Fibroblast of the aortic adventitia (primary cell): ENCODE data around the gene SLC2A9. TPM values are rescaled to one million over a fixed set of nuclear protein-coding genes. Genes with fewer than 3 reads are reported as not detected.
"Not testable (repeated sequence)": the region's sequence is repeated elsewhere in the genome, so short reads cannot be mapped to it uniquely, and the experiment has no call there.

Source experiments
- DNase-seq: peaks from one replicate; pipeline ENCODE4 v3.0.0-alpha.2; 2010; ENCODE audit warnings: low read depth
- H3K4me3 ChIP-seq: 2 replicates; pipeline ENCODE4 v1.5.1; 2011; ENCODE audit warnings: low read depth, mild to moderate bottlenecking, control low read depth, low read length, moderate library complexity
- total RNA-seq: library from RNA; depleted of rRNA; stranded (reverse); fragments of >200 nt; gene quantifications from 2 replicates; pipeline ENCODE4 v1.2.3, GENCODE V29; 2012; ENCODE audit warnings: low replicate concordance
- TF ChIP-seq, protein P1 (sequence below): IDR thresholded peaks from 2 replicates; pipeline ENCODE4 v1.5.1; 2011; ENCODE audit warnings: mild to moderate bottlenecking, low read length, control low read depth, inconsistent platforms; ENCODE audit not compliant: insufficient read depth

Gene SLC2A9
- total RNA-seq, 1 donor, result 0.90 TPM

DNA sequence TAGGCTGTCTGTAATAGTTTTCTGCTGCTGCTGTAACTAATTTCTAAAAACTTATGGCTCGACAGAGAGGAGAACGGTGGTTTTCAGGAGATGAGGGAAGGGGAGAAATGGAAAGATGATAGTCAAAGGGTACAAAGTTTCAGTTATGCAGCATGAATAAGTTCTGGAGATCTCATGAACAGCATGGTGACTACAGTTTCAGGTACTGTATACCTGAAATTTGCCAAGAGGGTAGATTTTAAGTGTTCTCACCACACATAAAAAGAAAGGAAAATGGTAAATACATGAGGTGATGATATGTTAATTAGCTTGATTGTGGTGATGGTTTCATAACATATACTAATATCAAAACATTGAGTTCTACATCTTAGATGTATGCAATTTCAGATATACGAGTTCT lies 205.0 kb downstream of the SLC2A9 start:
- TF ChIP-seq, protein P1, sequence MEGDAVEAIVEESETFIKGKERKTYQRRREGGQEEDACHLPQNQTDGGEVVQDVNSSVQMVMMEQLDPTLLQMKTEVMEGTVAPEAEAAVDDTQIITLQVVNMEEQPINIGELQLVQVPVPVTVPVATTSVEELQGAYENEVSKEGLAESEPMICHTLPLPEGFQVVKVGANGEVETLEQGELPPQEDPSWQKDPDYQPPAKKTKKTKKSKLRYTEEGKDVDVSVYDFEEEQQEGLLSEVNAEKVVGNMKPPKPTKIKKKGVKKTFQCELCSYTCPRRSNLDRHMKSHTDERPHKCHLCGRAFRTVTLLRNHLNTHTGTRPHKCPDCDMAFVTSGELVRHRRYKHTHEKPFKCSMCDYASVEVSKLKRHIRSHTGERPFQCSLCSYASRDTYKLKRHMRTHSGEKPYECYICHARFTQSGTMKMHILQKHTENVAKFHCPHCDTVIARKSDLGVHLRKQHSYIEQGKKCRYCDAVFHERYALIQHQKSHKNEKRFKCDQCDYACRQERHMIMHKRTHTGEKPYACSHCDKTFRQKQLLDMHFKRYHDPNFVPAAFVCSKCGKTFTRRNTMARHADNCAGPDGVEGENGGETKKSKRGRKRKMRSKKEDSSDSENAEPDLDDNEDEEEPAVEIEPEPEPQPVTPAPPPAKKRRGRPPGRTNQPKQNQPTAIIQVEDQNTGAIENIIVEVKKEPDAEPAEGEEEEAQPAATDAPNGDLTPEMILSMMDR, result no peak
- DNase-seq, result no peak
- no peak overlapping the region for H3K4me3 ChIP-seq

- TF ChIP-seq, protein P1, result no peak
- H3K4me3 ChIP-seq, result no peak overlapping the region
- DNase-seq, result no peak
These were observed 208.6 kb downstream of the SLC2A9 start for GRCh38 chr4:9812501-9813340.

- TF ChIP-seq, protein P1, result no peak
- DNase-seq, result no peak
- H3K4me3 ChIP-seq, result no peak overlapping the region
These were observed 209.5 kb downstream of the SLC2A9 start for GRCh38 chr4:9811806-9812205.

DNA sequence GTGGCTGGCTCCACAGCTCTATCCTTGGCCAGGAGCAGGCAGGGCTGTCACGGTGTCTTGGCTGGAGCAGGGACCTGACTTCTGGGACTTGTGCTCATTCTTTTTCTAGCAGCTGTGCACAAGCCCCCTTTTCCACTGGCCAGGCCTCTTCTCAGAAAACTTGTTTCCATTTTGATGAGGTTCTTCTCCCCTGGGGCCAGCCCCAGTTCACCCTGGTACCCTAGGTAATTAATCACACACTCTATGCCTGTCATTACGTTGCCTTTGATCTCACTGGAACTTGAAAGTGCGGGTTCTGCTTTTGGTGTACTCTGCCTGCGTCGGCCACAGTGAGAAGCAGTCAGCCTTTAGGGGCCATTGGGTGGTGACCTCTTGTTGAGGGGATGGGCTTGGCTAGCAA lies 213.2 kb downstream of the SLC2A9 start:
- no peak overlapping the region for H3K4me3 ChIP-seq
- TF ChIP-seq, protein P1, result no peak
- no peak for DNase-seq

- DNase-seq, result no peak
- no peak overlapping the region for H3K4me3 ChIP-seq
- TF ChIP-seq, protein P1, result no peak
These were observed 216.4 kb downstream of the SLC2A9 start for GRCh38 chr4:9804918-9805317.

GRCh38 chr4:9800848-9801247 lies 220.4 kb downstream of the SLC2A9 start:
- no peak overlapping the region for H3K4me3 ChIP-seq
- TF ChIP-seq, protein P1, result no peak
- no peak for DNase-seq

- not testable (repeated sequence) for H3K4me3 ChIP-seq, DNase-seq
These were observed 224.7 kb downstream of the SLC2A9 start for GRCh38 chr4:9796641-9797040.
